Central memory CD4-positive, alpha-beta T cell (primary cell): ENCODE measurements around the gene C3orf18.
A peak's percentile ranks its signal among the peaks of the same experiment; 100 is the strongest.
"Not testable (repeated sequence)": the region's sequence is repeated elsewhere in the genome, so short reads cannot be mapped to it uniquely, and the experiment has no call there.

Experiments
- DNase-seq: peaks from one replicate; pipeline ENCODE4 v3.0.0; 2022

The C3orf18 gene

DNA sequence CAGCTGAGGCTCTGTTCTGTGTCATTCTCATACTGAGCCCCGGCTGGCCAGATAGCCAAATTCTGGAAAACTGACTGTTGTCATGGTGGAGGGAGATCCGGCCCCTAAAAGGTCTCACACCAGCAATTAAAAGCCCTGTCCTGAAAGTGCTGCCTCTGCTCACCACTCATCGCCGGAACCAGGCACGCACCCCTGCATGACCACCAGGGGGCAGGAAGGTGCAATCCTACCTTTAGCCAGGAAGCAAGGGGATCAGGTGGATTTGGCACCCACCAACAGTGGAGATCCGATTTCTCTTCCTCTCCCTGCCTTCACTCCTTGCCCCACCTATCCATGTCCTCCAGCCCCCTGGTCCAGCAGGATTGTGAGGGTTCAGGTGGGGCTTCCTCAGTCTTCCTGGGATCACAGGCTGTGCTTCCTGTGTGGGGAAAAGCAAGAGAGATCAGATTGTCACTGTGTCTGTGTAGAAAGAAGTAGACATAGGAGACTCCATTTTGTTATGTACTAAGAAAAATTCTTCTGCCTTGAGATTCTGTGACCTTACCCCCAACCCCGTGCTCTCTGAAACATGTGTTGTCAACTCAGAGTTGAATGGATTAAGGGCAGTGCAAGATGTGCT, 48.0 kb downstream of the C3orf18 start:
- peak; percentile 64 for DNase-seq

DNA sequence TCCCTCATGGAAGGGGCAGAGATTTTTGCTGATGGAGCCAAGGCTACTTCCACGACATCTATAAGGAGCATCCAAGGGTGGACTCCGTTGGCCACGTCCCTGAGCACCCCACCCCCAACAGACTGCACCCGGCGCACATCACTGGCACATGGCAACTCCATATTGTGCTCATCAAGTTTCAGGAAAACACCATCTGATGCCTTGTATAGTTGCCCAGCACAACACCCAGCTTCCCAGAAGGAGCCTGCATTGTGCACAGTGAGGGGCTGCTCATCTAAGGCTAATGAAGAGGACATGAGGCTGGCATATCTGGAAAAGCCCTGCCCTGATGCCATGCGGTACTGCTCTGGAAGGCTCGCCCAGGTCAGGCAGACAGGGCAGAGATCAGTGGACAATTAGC, 49.1 kb downstream of the C3orf18 start:
- DNase-seq: no peak

DNA sequence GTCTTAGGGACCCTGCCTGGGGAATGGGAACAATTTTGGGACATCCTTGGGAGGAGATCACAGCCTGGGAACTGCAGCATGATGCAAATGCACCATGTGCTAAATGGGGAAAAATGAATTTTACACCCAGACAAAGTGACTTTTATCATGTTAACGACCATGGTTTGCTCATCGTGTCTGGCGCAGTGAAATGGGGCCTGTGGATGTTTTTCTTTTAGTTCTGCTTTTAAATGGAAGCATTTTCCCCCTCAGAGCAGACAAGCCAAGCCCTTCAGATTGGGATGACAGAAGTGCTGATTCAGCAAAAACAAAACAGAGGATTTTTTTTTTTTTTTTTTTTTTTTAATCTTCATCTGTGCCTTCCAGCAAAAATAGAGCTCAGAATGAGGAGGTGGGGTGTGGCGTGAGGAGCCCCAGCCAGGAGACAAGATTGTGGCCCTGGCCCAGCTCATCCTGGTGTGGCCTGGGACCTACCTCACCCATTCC, 49.8 kb downstream of the C3orf18 start:
- no peak for DNase-seq

DNA sequence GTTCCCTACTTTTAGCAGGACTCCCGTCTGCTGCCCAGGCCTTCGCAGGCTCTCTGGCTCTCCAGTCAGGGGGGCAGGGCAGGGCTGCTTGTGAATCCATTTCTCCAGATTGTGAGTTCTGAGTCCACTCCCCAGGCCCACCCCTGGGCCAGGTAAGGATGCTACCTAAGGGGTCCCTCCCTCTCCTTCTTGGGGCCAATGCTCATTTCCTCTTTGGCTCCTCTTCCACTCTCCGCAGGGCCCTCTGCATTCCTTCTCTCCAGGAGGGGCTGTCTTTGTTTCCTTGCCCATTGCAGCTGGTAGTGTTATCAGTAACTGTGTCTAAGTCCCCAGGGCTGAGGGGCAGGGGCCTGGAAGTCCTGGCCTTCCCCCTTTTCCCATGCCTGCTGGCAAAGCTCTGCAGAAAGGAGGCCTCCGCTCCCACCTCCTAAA, 51.1 kb downstream of the C3orf18 start:
- no peak for DNase-seq

- DNase-seq: no peak
Observed at GRCh38 chr3:50515565-50516439, 51.7 kb downstream of the C3orf18 start.

- not testable (repeated sequence) for DNase-seq
Observed at GRCh38 chr3:50512908-50513307, 54.6 kb downstream of the C3orf18 start.

DNA sequence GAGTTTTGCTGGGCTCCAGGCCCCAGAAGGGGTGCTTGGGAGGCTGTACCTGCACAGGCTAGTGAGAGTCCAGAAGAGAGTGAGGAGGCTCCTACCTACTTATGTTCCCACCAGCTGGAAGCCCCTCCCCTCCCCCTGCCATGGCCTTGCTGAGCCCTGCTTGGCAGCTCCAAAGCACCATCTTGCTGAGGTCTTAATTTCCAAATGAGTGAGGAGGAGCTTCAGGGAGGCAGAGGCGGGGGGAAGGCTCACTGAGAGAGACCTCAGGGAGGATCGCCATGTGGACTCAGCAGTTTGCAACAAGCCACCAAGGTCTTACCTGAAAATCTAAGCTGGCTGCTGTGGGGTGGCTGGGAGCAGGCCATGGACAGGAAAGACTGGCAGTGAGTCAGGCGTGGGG, 55.4 kb downstream of the C3orf18 start:
- no peak for DNase-seq

GRCh38 chr3:50510325-50510724, 57.2 kb downstream of the C3orf18 start:
- no peak for DNase-seq

DNA sequence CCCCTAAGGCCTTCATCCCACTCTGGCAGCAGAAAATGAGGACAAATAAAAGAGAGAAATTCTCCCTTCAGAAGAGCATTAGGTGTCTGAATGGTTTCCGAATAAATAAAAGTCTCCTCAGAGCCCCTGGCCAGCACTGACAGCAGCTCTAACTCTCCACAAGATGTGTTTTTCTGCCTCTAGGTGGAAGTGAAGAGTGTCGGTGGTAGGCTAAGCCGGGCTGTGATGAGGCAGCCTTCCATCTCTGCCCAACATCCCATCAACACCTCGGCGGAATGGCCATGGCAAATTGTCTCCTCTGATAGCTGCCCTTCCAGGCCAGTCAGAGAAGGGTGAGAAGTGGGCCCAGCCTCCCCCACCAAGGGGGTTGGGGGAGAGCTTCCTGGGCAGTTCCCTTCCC, 57.8 kb downstream of the C3orf18 start:
- no peak for DNase-seq

DNA sequence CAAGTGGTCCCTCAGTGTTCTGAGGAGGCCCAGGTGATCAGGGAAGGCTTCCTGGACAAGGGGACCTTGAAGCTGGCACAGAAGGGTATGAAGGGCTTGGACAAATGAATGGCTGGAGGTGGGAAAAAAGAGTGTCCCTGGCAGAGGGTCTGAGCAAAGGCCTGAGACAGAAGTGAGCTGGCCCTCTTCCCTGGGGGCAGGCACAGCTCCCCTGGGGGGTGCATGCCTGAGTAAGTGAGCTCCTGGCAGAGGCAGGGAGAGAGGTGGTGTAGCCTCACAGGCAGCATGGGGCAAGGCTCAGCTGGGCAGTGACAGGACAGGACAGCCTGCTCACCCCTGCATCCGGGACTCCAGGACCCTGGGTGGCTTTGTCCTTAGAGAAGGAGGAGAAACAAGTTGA, 58.7 kb downstream of the C3orf18 start:
- no peak for DNase-seq
